RWPE1 (cell line): Measurements from ENCODE around the gene TAF4B.
A peak's percentile ranks its signal among the peaks of the same experiment; 100 is the strongest.

Source experiments
- CTCF ChIA-PET: fragments of 350-600 bp; sonication (Branson Sonifier 250); formaldehyde crosslinking; extraction: SDS; loops from one replicate; lab custom pipeline; 2021; lab: Yijun Ruan, JAX
- POLR2A ChIA-PET: fragments of 400-600 bp; formaldehyde crosslinking; extraction: SDS; loops from one replicate; lab custom pipeline; 2020; ENCODE audit warnings: antibody characterized with exemption; ENCODE audit not compliant: low non-redundant PET; lab: Yijun Ruan, JAX
- DNase-seq: peaks from one replicate; pipeline ENCODE4 v3.0.0; 2012; ENCODE audit warnings: low spot score
- H3K27ac ChIP-seq: fragments of 450-650 bp; 2 replicates; pipeline ENCODE4 v1.5.1; 2017
- CTCF ChIP-seq: fragments of 450-650 bp; conservative IDR thresholded peaks from 2 replicates; pipeline ENCODE4 v1.5.1; 2017; ENCODE audit warnings: low read depth, mild to moderate bottlenecking

Gene TAF4B

GRCh38 chr18:26262156-26262555 is 35.9 kb downstream of the TAF4B start:
- no peak for TF ChIP-seq CTCF
- H3K27ac ChIP-seq = no peak overlapping the region
- POLR2A ChIA-PET = no interaction called here
- CTCF ChIA-PET = no interaction called here
- no peak for DNase-seq

GRCh38 chr18:26267357-26267930 is 41.2 kb downstream of the TAF4B start:
- no peak for DNase-seq
- POLR2A ChIA-PET = no interaction called here
- H3K27ac ChIP-seq = no peak overlapping the region
- CTCF ChIA-PET = no interaction called here
- TF ChIP-seq CTCF = no peak

- peak; percentile 60 for DNase-seq
- no peak for TF ChIP-seq CTCF
- ChIA-PET POLR2A (no interaction called here), CTCF (no interaction called here)
- H3K27ac ChIP-seq = no peak overlapping the region
Observed at GRCh38 chr18:26268454-26268853, 42.2 kb downstream of the TAF4B start.

- ChIA-PET POLR2A (no interaction called here), CTCF (interaction anchor here (0.6 kb wide), 1 partner anchor 1759 kb away, joined by 5 read pairs; no protein-coding TSS in a partner anchor)
- DNase-seq = no peak
- H3K27ac ChIP-seq = no peak overlapping the region
- no peak for TF ChIP-seq CTCF
Observed at GRCh38 chr18:26271917-26272549, 45.8 kb downstream of the TAF4B start.

GRCh38 chr18:26277374-26277773 is 51.1 kb downstream of the TAF4B start:
- TF ChIP-seq CTCF = no peak
- POLR2A ChIA-PET = no interaction called here
- no peak overlapping the region for H3K27ac ChIP-seq
- no peak for DNase-seq
- CTCF ChIA-PET = interaction anchor here (0.6 kb wide), 1 partner anchor 40 kb away, joined by 3 read pairs; no protein-coding TSS in a partner anchor

- no peak for TF ChIP-seq CTCF
- ChIA-PET POLR2A (no interaction called here), CTCF (no interaction called here)
- H3K27ac ChIP-seq = no peak overlapping the region
- DNase-seq = no peak
Observed at GRCh38 chr18:26279428-26279827, 53.2 kb downstream of the TAF4B start.
